ENCODE data around the gene UBTD2. TPM values are rescaled to one million over a fixed set of nuclear protein-coding genes. Genes with fewer than 3 reads are reported as not detected.

Gene UBTD2
- total and polyA plus RNA-seq, 2 donors (not counting 1 experiment from before 2014, with no cell fraction given): 1.4 to 9.2 TPM

DNA sequence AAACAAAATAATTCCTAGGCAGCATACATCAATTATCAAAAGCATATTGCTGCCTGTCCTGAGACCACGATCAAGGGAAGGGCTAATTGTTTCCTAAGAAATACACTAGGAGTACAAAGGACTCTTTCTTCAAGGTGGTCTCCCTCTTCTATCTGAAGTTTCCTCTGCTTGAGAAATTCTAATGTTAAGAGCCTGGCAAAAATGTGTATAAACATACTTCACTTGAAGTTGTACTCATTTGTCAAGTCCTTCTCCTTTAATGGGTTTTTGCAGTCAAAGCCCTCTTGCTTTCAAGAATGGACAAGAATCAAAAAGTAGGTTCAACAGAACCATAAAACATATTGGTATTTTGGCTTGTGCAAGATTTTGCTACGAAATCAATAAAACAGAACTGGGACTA, 31.1 kb downstream of the UBTD2 start:
- no peak for DNase-seq
- Histone ChIP-seq H3K27me3 (replicated peaks in 1 of 4; ENCODE audit: control extremely low read depth in 1 of 4, control insufficient read depth in 3 of 4, insufficient read depth in 4 of 4, low read length in 3 of 4) (no peaks in the 10 kb centered on the region), H3K4me1 (ENCODE audit: control insufficient read depth in 2 of 2, insufficient read depth in 2 of 2, low read length in 2 of 2) (no peaks in the 10 kb centered on the region), H3K4me3 (ENCODE audit: control extremely low read depth in 1 of 5, extremely low read depth in 1 of 5, insufficient read depth in 1 of 5, low read depth in 2 of 5, low read length in 4 of 5) (no peak overlapping the region), H3K9ac (ENCODE audit: low read length) (no peak overlapping the region), H3K4me2 (replicated peaks; ENCODE audit: low read depth, low read length, poor library complexity, severe bottlenecking) (no peak overlapping the region), H4K20me1 (ENCODE audit: control insufficient read depth, insufficient read depth, low read length, poor library complexity, severe bottlenecking) (no peaks in the 10 kb centered on the region), H3K27ac (ENCODE audit: low read length in 2 of 2) (no peak overlapping the region), H3K9me3 (ENCODE audit: control extremely low read depth in 1 of 3, control insufficient read depth in 2 of 3, insufficient read depth in 1 of 3, low read length in 2 of 3) (peaks cover 0 to 47% (median 21%) of the 10 kb centered on the region in 3 donors), H3K36me3 (replicated peaks in 1 of 2; ENCODE audit: control extremely low read depth in 1 of 2, control insufficient read depth in 1 of 2, extremely low read depth in 1 of 2, insufficient read depth in 2 of 2, low read length in 1 of 2) (peaks cover 0 to 7% of the 10 kb centered on the region in 2 experiments), H2AFZ (ENCODE audit: insufficient read depth, low read depth, low read length, poor library complexity, severe bottlenecking) (no peak overlapping the region), H3K79me2 (ENCODE audit: control insufficient read depth, insufficient read depth, low read length) (peaks cover 16% of the 10 kb centered on the region)
- no peak for ATAC-seq (ENCODE audit: low read depth)
- no peaks in the 10 kb centered on the region for H3K27me3 Mint-ChIP-seq
- intact Hi-C loops (cut with micrococcal nuclease): no loop called here
- no CpG with 5 or more reads among the region's 2 CpGs for WGBS (ENCODE audit: insufficient coverage)
- H3K4me1 Mint-ChIP-seq: no peaks in the 10 kb centered on the region
- no peak for TF ChIP-seq EZH2 (IDR thresholded peaks at IDR 0.05; ENCODE audit: borderline replicate concordance, insufficient read depth, low read depth, low read length, poor library complexity, severe bottlenecking)
- TF ChIP-seq, protein P1, sequence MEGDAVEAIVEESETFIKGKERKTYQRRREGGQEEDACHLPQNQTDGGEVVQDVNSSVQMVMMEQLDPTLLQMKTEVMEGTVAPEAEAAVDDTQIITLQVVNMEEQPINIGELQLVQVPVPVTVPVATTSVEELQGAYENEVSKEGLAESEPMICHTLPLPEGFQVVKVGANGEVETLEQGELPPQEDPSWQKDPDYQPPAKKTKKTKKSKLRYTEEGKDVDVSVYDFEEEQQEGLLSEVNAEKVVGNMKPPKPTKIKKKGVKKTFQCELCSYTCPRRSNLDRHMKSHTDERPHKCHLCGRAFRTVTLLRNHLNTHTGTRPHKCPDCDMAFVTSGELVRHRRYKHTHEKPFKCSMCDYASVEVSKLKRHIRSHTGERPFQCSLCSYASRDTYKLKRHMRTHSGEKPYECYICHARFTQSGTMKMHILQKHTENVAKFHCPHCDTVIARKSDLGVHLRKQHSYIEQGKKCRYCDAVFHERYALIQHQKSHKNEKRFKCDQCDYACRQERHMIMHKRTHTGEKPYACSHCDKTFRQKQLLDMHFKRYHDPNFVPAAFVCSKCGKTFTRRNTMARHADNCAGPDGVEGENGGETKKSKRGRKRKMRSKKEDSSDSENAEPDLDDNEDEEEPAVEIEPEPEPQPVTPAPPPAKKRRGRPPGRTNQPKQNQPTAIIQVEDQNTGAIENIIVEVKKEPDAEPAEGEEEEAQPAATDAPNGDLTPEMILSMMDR (IDR thresholded peaks at IDR 0.05): no peak
- no peak overlapping the region for H3K4me3 Mint-ChIP-seq
- peaks cover 8% of the 10 kb centered on the region for H3K9me3 Mint-ChIP-seq (ENCODE audit: insufficient read depth)
- H3K27ac Mint-ChIP-seq: no peak overlapping the region
- POLR2A ChIA-PET: no interaction called here
- CTCF ChIA-PET: no interaction called here

DNA sequence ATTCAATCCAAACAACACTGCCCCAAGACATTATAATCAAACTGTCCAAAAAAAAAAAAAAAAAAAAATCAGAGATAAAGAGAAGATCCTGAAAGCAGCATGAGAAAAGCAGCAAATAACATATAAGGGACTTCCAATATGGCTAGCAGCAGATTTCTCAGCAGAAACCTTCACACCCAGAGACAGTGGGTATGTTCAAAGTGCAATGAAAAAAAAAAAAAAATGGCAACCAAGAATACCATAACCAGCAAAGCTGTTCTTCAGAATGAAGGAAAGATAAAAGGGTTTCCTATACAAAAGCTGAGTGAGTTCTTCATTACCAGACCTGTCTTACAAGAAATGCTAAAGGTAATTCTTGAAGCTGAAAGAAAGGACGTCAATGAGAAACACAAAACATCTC, 32.1 kb downstream of the UBTD2 start:
- peaks cover 5% of the 10 kb centered on the region for H3K9me3 Mint-ChIP-seq (ENCODE audit: insufficient read depth)
- no peak for DNase-seq
- no peak overlapping the region for H3K4me3 Mint-ChIP-seq
- no peak overlapping the region for H3K27ac ChIP-seq (ENCODE audit: low read length in 2 of 2)
- peaks cover 0 to 7% of the 10 kb centered on the region in 2 experiments for H3K36me3 ChIP-seq (replicated peaks in 1 of 2; ENCODE audit: control extremely low read depth in 1 of 2, control insufficient read depth in 1 of 2, extremely low read depth in 1 of 2, insufficient read depth in 2 of 2, low read length in 1 of 2)
- H3K27me3 Mint-ChIP-seq: no peaks in the 10 kb centered on the region
- ChIA-PET POLR2A (interaction anchor here (0.7 kb wide), 1 partner anchor 599 kb away, joined by 6 read pairs; no protein-coding TSS in a partner anchor), CTCF (interaction anchor here (0.6 kb wide), 1 partner anchor 857 kb away, joined by 3 read pairs; no protein-coding TSS in a partner anchor)
- H3K4me1 ChIP-seq (ENCODE audit: control insufficient read depth in 2 of 2, insufficient read depth in 2 of 2, low read length in 2 of 2): no peaks in the 10 kb centered on the region
- TF ChIP-seq, protein P1 (IDR thresholded peaks at IDR 0.05): no peak
- TF ChIP-seq EZH2 (IDR thresholded peaks at IDR 0.05; ENCODE audit: borderline replicate concordance, insufficient read depth, low read depth, low read length, poor library complexity, severe bottlenecking): no peak
- H3K4me2 ChIP-seq (replicated peaks; ENCODE audit: low read depth, low read length, poor library complexity, severe bottlenecking): no peak overlapping the region
- ATAC-seq (ENCODE audit: low read depth): no peak
- H3K4me1 Mint-ChIP-seq: no peaks in the 10 kb centered on the region
- no peak overlapping the region for H3K9ac ChIP-seq (ENCODE audit: low read length)
- peaks cover 0 to 47% (median 21%) of the 10 kb centered on the region in 3 donors for H3K9me3 ChIP-seq (ENCODE audit: control extremely low read depth in 1 of 3, control insufficient read depth in 2 of 3, insufficient read depth in 1 of 3, low read length in 2 of 3)
- no peak overlapping the region for H3K27ac Mint-ChIP-seq
- no peaks in the 10 kb centered on the region for H3K27me3 ChIP-seq (replicated peaks in 1 of 4; ENCODE audit: control extremely low read depth in 1 of 4, control insufficient read depth in 3 of 4, insufficient read depth in 4 of 4, low read length in 3 of 4)
- intact Hi-C loops (cut with micrococcal nuclease): no loop called here
- H3K4me3 ChIP-seq (ENCODE audit: control extremely low read depth in 1 of 5, extremely low read depth in 1 of 5, insufficient read depth in 1 of 5, low read depth in 2 of 5, low read length in 4 of 5): no peak overlapping the region
- H2AFZ ChIP-seq (ENCODE audit: insufficient read depth, low read depth, low read length, poor library complexity, severe bottlenecking): no peak overlapping the region
- H4K20me1 ChIP-seq (ENCODE audit: control insufficient read depth, insufficient read depth, low read length, poor library complexity, severe bottlenecking): peaks cover 4% of the 10 kb centered on the region
- no CpG with 5 or more reads among the region's 1 CpG for WGBS (ENCODE audit: insufficient coverage)
- H3K79me2 ChIP-seq (ENCODE audit: control insufficient read depth, insufficient read depth, low read length): peaks cover 26% of the 10 kb centered on the region

All from B cell (primary cell).